Measurements from ENCODE around the gene FOSL2.
A peak's percentile ranks its signal among the peaks of the same experiment; 100 is the strongest.

FOSL2 gene

GRCh38 chr2:28393114-28393836 lies 617 bp downstream of the FOSL2 start:
- DNase-seq: peak in 13 of 56 donors; percentile 14 to 58 (median 39)

- DNase-seq: peak in 1 of 56 donors; percentile 13
Measured at GRCh38 chr2:28394331-28394877, 1.7 kb downstream of the FOSL2 start.

GRCh38 chr2:28394997-28395333 lies 2.3 kb downstream of the FOSL2 start:
- peak in 2 of 56 donors; percentile 33 to 39 for DNase-seq

DNA sequence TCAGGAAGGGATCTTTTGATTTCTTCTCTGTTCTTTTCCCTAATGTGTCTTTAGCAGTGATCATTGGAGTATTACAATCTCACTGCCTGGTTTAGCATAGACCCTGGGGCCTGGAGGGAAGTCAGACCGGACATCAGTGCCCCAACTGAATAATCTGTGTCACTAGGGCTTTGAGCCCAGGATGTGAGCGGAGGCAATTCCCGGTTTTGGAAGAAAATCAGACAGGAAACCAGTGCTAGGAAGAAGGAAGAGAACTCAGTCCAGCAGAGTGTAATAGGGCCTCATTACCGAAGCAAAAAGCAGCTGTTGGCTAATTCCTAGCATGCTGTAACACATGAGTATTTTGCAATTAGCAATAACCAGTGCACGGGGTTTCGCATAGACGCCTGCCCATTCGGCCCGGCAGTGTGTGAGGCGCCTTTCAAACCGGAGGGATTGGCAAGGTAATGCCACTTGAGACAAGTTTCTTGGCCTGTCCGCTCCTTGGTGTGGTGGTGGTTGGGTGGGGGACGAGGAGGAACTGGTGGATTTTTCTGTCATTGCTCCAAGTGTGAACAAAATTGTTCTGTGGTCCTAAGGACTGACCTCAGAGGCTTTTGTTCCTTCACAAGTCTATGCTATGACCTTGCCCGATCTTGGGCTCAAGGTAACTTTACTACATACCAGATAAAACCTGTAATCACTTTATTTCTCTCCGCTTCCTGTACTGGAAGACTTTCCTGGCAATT lies 2.8 kb downstream of the FOSL2 start:
- DNase-seq: peak in 9 of 56 donors; percentile 24 to 55 (median 39)

- DNase-seq: no peak
Measured at GRCh38 chr2:28397043-28397381, 4.4 kb downstream of the FOSL2 start.

GRCh38 chr2:28398101-28398834 lies 5.6 kb downstream of the FOSL2 start:
- peak in 11 of 56 donors; percentile 8 to 40 (median 17) for DNase-seq

DNA sequence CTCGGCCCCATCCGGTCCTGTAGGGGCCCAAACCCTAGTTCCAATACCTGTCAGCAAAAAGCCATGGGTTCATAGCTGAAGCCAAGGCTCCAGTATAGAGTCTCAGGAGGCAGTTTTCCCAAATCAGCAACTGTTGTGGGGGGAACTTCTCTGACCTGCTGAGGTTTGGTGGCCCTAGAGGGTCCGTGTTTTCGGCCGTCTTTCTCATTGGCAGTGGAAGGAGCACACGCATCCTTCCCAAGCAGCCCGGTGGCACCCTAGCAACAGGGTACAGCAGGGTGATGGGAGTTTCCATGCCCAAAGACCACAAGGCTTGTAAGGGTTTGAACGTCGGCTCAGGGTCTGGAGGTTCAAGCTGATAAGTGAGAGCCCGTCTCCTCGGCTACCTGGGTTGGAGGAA lies 6.6 kb downstream of the FOSL2 start:
- no peak for DNase-seq

GRCh38 chr2:28399956-28400355 lies 7.3 kb downstream of the FOSL2 start:
- DNase-seq: no peak

DNA sequence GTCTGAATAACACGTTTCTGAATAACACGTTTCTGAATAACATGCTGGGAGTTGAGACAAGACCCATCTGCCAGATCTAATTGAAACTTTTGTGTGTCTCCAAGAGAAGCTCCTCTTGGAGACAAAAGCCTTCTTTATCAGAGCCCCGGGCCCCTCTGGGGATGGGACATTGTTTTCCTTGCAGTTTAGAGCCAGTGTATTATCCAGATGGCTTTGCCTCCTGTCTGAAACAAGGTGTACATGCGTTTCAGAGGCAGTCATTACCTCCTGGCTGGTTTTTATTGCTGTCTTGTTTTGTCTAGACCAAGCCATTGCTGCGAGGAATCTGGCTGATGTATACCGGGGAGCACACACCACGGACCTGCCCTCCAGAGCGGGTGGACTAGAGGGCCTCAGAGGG lies 7.8 kb downstream of the FOSL2 start:
- no peak for DNase-seq

GRCh38 chr2:28400921-28401320 lies 8.3 kb downstream of the FOSL2 start:
- no peak for DNase-seq

- no peak for DNase-seq
Measured at GRCh38 chr2:28401411-28401810, 8.8 kb downstream of the FOSL2 start.

GRCh38 chr2:28401948-28402550 lies 9.4 kb downstream of the FOSL2 start:
- no peak for DNase-seq

DNA sequence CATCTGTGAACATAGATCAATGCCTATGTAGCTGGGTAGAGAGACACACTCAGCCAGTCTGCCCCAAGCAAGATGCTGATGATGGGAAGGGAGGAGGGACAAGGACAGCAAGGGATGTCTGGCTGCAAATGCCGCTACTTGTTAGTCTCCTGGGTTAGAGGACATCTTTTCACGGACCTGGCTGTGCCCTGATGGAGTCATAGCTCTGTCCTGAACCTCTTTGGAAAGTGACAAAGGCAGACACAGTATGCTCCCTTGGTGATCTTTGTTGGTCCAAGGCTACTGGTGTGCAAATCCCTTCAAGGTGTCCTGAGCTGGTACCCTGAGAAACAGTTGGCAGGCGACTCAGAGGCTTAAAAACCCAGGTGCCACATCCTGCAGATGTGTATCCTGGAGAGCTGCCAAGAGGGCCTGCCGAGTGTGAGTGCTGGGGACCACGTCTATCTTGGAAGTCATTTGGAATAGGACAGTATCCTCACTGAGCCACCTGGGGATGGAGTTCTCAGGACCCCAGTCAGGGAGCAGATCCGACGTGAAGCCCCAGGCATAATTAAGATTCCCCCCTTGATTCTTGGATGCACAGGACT lies 10.8 kb downstream of the FOSL2 start:
- DNase-seq: no peak

- DNase-seq: no peak
Measured at GRCh38 chr2:28404086-28404485, 11.4 kb downstream of the FOSL2 start.

DNA sequence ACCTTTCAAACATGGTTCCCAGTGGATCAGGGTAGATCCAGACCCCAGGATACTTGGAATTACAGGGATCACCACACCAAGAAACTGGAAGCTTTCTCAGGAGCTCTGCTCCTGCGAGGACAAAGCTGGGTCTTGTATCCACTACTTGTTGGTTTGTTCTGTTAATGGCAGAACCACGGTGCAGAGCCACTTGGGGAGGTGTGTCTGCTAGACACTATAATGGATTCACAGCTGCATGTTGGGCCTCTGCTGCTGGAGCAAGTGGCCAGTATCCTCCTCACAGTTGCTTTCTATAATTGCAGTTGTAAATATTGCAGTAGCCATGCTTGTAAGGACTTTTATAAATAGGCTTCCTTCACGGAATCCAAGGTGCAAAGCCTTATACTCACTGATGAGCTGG lies 12.9 kb downstream of the FOSL2 start:
- DNase-seq: no peak

DNA sequence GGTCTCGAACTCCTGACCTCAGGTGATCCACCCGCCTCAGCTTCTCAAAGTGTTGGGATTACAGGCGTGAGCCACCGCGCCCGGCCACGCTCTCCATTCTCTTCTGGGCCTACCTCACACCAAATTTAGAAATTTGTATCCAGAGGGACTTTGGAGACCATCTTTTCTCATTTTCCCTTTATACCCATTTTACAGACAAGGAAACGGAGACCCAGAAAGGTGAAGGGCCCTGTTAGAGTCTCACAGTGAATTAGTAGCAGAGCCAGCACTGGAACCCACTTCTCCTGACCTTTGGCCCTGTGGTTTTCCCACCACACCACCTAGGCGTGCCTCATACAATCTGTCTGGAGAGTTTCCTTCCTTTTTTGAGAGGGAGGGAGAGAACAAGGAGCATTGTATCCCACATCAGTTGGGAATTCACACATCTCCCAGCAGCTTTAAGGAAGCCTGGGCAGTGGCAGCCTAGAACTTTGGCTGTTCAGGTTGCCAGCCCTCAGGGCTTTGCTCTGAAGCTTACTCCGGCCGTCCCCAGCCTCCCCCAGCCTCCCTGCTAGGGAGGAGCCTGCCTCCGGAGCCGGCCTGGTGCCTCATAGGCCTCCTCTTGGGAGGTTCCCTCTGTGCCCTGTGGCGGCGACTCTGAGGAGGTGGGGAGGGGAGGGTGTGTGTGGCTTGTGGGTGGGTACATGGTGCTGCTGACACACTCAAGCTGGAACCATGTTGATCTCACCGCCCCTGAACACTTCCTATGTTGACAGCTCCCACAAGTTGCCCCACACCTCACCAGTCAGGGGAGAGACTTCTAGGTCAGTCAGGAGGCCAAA lies 13.8 kb downstream of the FOSL2 start:
- no peak for DNase-seq

GRCh38 chr2:28407131-28407975 lies 14.7 kb downstream of the FOSL2 start:
- DNase-seq: no peak

DNA sequence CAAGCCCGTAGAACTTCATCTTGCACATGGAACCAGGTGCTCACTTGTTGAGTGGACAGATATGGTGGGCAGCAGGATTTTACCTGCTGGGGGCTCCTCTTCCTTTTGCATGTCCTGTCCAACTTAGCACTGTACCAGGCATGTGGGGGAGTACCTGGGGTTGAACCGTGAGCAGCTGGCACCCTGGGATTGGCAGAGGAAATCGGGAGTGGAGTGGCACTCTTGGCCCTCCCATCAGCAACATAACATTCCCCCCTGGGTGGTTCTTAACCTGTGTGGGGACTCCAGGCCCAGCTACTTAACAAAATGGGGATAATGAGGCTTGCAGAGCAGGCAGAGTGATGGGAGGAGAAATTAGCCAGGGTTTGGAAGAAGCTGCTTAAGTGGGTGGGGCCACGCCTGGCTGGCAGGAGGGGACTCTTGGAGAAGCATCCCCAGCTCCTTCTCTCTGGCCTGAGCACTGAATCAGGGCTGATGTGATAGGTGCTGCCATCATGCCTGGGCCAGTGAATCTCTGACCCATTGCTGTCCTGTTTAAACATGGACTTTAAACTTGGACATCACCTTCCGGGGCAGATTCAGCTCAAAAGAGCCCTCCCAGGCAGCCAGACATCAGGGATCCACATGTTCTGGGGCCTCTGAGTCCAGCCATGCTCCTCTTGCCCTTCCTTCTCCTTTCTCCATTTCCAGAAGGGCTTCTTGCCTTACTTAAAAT lies 15.5 kb downstream of the FOSL2 start:
- DNase-seq: no peak

Measured in amygdala (tissue), 56 donors.